Chondrocyte (in vitro differentiated cells): Measurements from ENCODE around the gene ZCCHC24. TPM values are rescaled to one million over a fixed set of nuclear protein-coding genes. Genes with fewer than 3 reads are reported as not detected.

ENCODE experiments used
- DNase-seq: peaks from one replicate; pipeline ENCODE4 v3.0.0; 2021; ENCODE audit warnings: mixed read lengths, low spot score
- H3K27ac Mint-ChIP-seq: one replicate; pipeline ENCODE4 v1.8.0; 2021; ENCODE audit warnings: mild to moderate bottlenecking, moderate library complexity, mixed read lengths; ENCODE audit not compliant: unreplicated experiment
- H3K27me3 Mint-ChIP-seq: 2 replicates; pipeline ENCODE4 v1.8.0; 2021; ENCODE audit warnings: low read depth, mixed read lengths
- H3K36me3 Mint-ChIP-seq: 2 replicates; pipeline ENCODE4 v1.8.0; 2021; ENCODE audit warnings: low read depth, mixed read lengths
- H3K4me1 Mint-ChIP-seq: 2 replicates; pipeline ENCODE4 v1.8.0; 2021; ENCODE audit warnings: low read depth, mild to moderate bottlenecking, mixed read lengths
- H3K4me3 Mint-ChIP-seq: one replicate; pipeline ENCODE4 v1.8.0; 2021; ENCODE audit warnings: mild to moderate bottlenecking, moderate library complexity, mixed read lengths; ENCODE audit not compliant: unreplicated experiment
- H3K9me3 Mint-ChIP-seq: 2 replicates; pipeline ENCODE4 v1.8.0; 2021; ENCODE audit warnings: low read depth, mixed read lengths
- CTCF ChIP-seq: fragments of 200-600 bp; sonication (generic); IDR thresholded peaks from 2 replicates; pipeline ENCODE4 v1.5.0; 2021; ENCODE audit warnings: antibody characterized with exemption, mild to moderate bottlenecking, moderate library complexity
- total RNA-seq: library from RNA; stranded (reverse); gene quantifications from 3 replicates; pipeline ENCODE4 v1.2.1, GENCODE V29; 2021

ZCCHC24 gene
- total RNA-seq, 1 donor from 2014 or later: 45.1 TPM

GRCh38 chr10:79405221-79405994 lies 40.0 kb downstream of the ZCCHC24 start:
- peak; percentile 69 for DNase-seq
- Mint-ChIP-seq H3K4me3 (no peak overlapping the region), H3K36me3 (peaks cover 8% of the 10 kb centered on the region), H3K4me1 (peaks cover 81% of the 10 kb centered on the region), H3K27ac (peak overlapping the region; percentile 74), H3K27me3 (no peaks in the 10 kb centered on the region), H3K9me3 (no peaks in the 10 kb centered on the region)
- TF ChIP-seq CTCF: no peak

DNA sequence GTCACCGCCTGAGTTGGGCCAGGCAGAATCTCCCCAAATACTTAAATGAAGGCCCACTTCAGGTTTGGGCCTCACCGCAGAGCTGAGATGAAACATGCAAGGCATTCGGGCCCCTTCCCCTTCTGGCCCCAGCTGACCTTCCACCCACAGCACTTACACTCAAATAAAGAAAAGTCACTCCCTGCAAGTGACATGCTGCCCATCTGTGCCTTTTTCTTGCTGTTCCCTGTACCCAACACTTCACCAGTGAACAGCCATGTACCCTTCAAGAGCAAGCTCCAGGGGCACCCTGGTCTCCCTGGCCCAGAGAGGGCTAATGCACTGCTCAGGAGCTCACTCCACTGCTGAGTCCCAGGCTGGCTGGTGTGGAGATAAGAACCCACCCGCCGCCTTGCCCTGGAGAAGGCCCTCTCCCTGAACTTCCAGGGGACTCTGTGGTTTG lies 40.7 kb downstream of the ZCCHC24 start:
- Mint-ChIP-seq H3K27me3 (no peaks in the 10 kb centered on the region), H3K4me3 (no peak overlapping the region), H3K4me1 (peaks cover 88% of the 10 kb centered on the region), H3K27ac (peak overlapping the region; percentile 81), H3K36me3 (peaks cover 5% of the 10 kb centered on the region), H3K9me3 (no peaks in the 10 kb centered on the region)
- no peak for TF ChIP-seq CTCF
- peak; percentile 77 for DNase-seq

DNA sequence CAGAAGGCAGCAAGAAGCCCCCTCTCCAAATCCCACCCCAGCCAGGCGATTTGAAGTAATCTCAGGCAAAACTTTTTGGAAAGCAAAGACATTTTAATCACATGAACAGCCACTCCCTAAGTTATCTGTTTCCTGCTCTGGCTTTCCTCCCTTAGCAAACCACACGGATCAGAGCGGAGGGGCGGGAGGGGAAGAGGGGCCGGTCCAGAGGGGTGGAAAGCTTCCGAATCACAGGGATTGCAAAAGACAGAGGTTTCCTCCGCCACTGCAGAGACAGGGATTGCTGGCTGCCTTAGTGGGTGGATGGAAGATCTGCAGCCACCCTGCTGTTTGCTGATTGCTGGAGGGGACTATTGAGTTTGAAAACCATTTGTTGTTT lies 41.2 kb downstream of the ZCCHC24 start:
- Mint-ChIP-seq H3K27me3 (no peaks in the 10 kb centered on the region), H3K4me1 (peaks cover 93% of the 10 kb centered on the region), H3K9me3 (no peaks in the 10 kb centered on the region), H3K4me3 (peak overlapping the region; percentile 22), H3K36me3 (peaks cover 5% of the 10 kb centered on the region), H3K27ac (peak overlapping the region; percentile 81)
- DNase-seq: peak; percentile 40
- no peak for TF ChIP-seq CTCF

- H3K4me3 Mint-ChIP-seq: peak overlapping the region; percentile 22
- no peaks in the 10 kb centered on the region for H3K9me3 Mint-ChIP-seq
- TF ChIP-seq CTCF: no peak
- peak overlapping the region; percentile 81 for H3K27ac Mint-ChIP-seq
- peak; percentile 93 for DNase-seq
- no peaks in the 10 kb centered on the region for H3K27me3 Mint-ChIP-seq
- H3K36me3 Mint-ChIP-seq: peaks cover 5% of the 10 kb centered on the region
- peaks cover 95% of the 10 kb centered on the region for H3K4me1 Mint-ChIP-seq
Observed at GRCh38 chr10:79403441-79404230, 41.8 kb downstream of the ZCCHC24 start.

- H3K4me3 Mint-ChIP-seq: peak overlapping the region; percentile 12
- TF ChIP-seq CTCF: no peak
- DNase-seq: peak; percentile 49
- H3K9me3 Mint-ChIP-seq: no peaks in the 10 kb centered on the region
- no peaks in the 10 kb centered on the region for H3K27me3 Mint-ChIP-seq
- H3K27ac Mint-ChIP-seq: peak overlapping the region; percentile 34
- H3K4me1 Mint-ChIP-seq: peaks cover 95% of the 10 kb centered on the region
- H3K36me3 Mint-ChIP-seq: peaks cover 5% of the 10 kb centered on the region
Observed at GRCh38 chr10:79402951-79403350, 42.5 kb downstream of the ZCCHC24 start.
